Endodermal cell (in vitro differentiated cells): Measurements from ENCODE around the gene TEX22. TPM values are rescaled to one million over a fixed set of nuclear protein-coding genes. Genes with fewer than 3 reads are reported as not detected.

ENCODE experiments used
- DNase-seq: peaks from one replicate; pipeline ENCODE4 v3.0.0-alpha.2; 2017
- H3K27ac ChIP-seq: 2 replicates; pipeline ENCODE4 v1.5.1; 2013; ENCODE audit warnings: mild to moderate bottlenecking, low read depth, low read length, moderate library complexity
- H3K27me3 ChIP-seq: 2 replicates; pipeline ENCODE4 v1.6.1; 2013; ENCODE audit warnings: mild to moderate bottlenecking, low read length, moderate library complexity; ENCODE audit not compliant: insufficient read depth, control insufficient read depth, poor library complexity, severe bottlenecking
- H3K36me3 ChIP-seq: 2 replicates; pipeline ENCODE4 v1.7.0; 2013; ENCODE audit warnings: mild to moderate bottlenecking, low read length, moderate library complexity; ENCODE audit not compliant: control insufficient read depth, insufficient read depth
- H3K4me1 ChIP-seq: one replicate; pipeline ENCODE4 v1.7.0; 2013; ENCODE audit warnings: low read length; ENCODE audit not compliant: control insufficient read depth, insufficient read depth
- H3K4me3 ChIP-seq: 2 replicates; pipeline ENCODE4 v1.5.1; 2013; ENCODE audit warnings: mild to moderate bottlenecking, low read length, moderate library complexity
- H3K9ac ChIP-seq: 2 replicates; pipeline ENCODE4 v1.6.1; 2013; ENCODE audit warnings: mild to moderate bottlenecking, low read length, moderate library complexity; ENCODE audit not compliant: poor library complexity, severe bottlenecking; ENCODE audit errors: extremely low read depth
- H3K9me3 ChIP-seq: 2 replicates; pipeline ENCODE4 v1.6.1; 2013; ENCODE audit warnings: mild to moderate bottlenecking, low read length, moderate library complexity; ENCODE audit not compliant: control insufficient read depth
- H3K27ac Mint-ChIP-seq: 2 replicates; pipeline ENCODE4 v1.8.0; 2020; ENCODE audit warnings: mixed read lengths
- H3K27me3 Mint-ChIP-seq: 2 replicates; pipeline ENCODE4 v1.8.0; 2021; ENCODE audit warnings: mild to moderate bottlenecking, mixed read lengths; ENCODE audit not compliant: insufficient read depth
- H3K36me3 Mint-ChIP-seq: 2 replicates; pipeline ENCODE4 v1.8.0; 2020; ENCODE audit warnings: low read depth, mixed read lengths
- H3K4me1 Mint-ChIP-seq: 2 replicates; pipeline ENCODE4 v1.8.0; 2020; ENCODE audit warnings: mixed read lengths
- H3K4me3 Mint-ChIP-seq: 2 replicates; pipeline ENCODE4 v1.8.0; 2020; ENCODE audit warnings: mild to moderate bottlenecking, moderate library complexity, mixed read lengths
- H3K9me3 Mint-ChIP-seq: 2 replicates; pipeline ENCODE4 v1.8.0; 2020; ENCODE audit warnings: mild to moderate bottlenecking, mixed read lengths
- CTCF ChIP-seq: fragments of 200-600 bp; sonication (generic); conservative IDR thresholded peaks from 2 replicates; pipeline ENCODE4 v1.5.0; 2021; ENCODE audit warnings: antibody characterized with exemption, mild to moderate bottlenecking
- WGBS, 2 experiments: methylation state at CpG; one replicate each; pipeline versions ENCODE4 v1.1.5 to v1.1.7; 2013; ENCODE audit warnings: missing lambda C conversion rate in 2 of 2, mixed read lengths in 1 of 2; ENCODE audit not compliant: insufficient coverage in 1 of 2, insufficient read length in 1 of 2; 5-methylcytosine and 5-hydroxymethylcytosine counted together
- total RNA-seq, 2 donors: library from RNA; stranded (reverse); fragmentation: NEBNext Ultra II Directional in 1 of 2; extraction: Animal tissue kit (Norgen Biotek cat#: 25700) in 1 of 2; gene quantifications; 2 replicates in 1 of 2; 3 replicates in 1 of 2; pipeline ENCODE4 v1.2.1, GENCODE V29; 2021

The TEX22 gene
- total RNA-seq, 2 donors from 2014 or later = 1.9 to 3.5 TPM

DNA sequence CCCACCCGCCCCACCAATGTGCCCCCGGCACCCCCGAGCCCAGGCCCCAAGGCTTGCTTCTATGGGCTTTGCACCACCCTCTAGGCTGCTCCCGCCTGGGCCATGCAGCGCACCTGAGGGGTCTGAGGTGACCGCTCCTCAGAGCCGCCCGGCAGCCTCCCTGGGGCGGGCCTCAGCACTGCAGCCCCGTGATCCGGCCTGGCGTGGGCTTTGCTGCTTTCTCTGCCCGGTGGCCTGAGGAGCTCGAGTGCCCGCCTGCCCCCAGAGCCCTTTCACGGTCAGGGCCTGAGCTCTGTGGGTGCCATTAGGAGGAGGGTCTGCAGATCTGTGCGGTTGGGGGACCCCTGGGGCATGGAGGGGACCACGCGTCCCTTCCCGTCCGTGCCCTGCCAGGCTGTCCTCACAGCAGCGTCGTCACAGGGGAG, 27.5 kb downstream of the TEX22 start:
- Mint-ChIP-seq H3K27me3 (no peaks in the 10 kb centered on the region), H3K9me3 (peaks cover 4% of the 10 kb centered on the region), H3K4me1 (no peaks in the 10 kb centered on the region), H3K4me3 (no peak overlapping the region), H3K36me3 (peaks cover 60% of the 10 kb centered on the region), H3K27ac (no peak overlapping the region)
- no peaks in the 10 kb centered on the region for H3K4me1 ChIP-seq
- H3K4me3 ChIP-seq = no peak overlapping the region
- peaks cover 19% of the 10 kb centered on the region for H3K9me3 ChIP-seq
- 92 to 99% methylated on average over 12 to 22 of the region's 23 CpGs for WGBS, 2 experiments
- no peaks in the 10 kb centered on the region for H3K27me3 ChIP-seq
- peak; percentile 36 for DNase-seq
- no peak overlapping the region for H3K27ac ChIP-seq
- no peak for TF ChIP-seq CTCF
- H3K9ac ChIP-seq = no peak overlapping the region
- H3K36me3 ChIP-seq = peaks cover 52% of the 10 kb centered on the region

DNA sequence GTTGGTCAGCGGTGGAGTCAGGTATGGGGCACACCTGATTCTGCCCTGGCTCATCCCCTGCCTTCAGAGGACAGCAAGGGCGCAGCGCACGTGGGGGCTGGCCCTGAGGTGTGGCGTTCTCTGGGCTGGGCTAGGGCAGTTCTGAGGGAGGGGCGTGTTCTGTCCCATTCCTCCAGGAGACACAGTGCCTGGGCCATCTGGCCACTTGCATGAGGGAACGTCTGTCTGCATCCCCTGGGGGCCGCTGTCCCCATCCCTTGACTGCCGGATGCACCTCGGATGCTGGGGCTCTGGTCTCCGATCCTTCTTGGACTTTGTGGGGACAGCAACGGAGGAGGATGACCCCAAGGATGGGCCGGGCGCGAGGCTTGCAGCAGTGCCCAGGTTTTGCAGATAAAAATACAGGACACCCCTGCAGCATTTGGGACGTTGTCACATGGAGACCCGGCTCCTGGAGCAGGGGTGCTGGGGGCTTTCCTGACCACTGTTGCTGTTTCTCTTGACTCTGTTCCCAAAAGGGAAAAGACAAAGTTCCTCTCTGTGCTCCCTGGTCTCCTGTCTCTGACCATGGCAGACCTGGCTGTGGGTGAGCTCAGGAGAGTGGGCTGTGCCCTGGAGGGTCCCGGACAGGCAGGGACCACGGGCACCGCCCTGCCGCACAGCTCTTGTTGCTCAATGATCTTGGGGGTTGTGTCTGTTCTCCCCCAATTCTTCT, 28.2 kb downstream of the TEX22 start:
- H3K9me3 ChIP-seq = peaks cover 19% of the 10 kb centered on the region
- H3K4me3 ChIP-seq = no peak overlapping the region
- no peak overlapping the region for H3K27ac ChIP-seq
- H3K4me1 Mint-ChIP-seq = no peaks in the 10 kb centered on the region
- H3K27me3 Mint-ChIP-seq = no peaks in the 10 kb centered on the region
- H3K9ac ChIP-seq = no peak overlapping the region
- H3K36me3 ChIP-seq = peaks cover 56% of the 10 kb centered on the region
- no peak for TF ChIP-seq CTCF
- no peaks in the 10 kb centered on the region for H3K4me1 ChIP-seq
- peaks cover 66% of the 10 kb centered on the region for H3K36me3 Mint-ChIP-seq
- no peak overlapping the region for H3K4me3 Mint-ChIP-seq
- peaks cover 10% of the 10 kb centered on the region for H3K9me3 Mint-ChIP-seq
- DNase-seq = peak; percentile 37
- no peak overlapping the region for H3K27ac Mint-ChIP-seq
- H3K27me3 ChIP-seq = no peaks in the 10 kb centered on the region
- WGBS, 2 experiments = 95 to 97% methylated on average over 20 to 21 of the region's 21 CpGs

- WGBS, 2 experiments = 97 to 100% methylated on average over 9 to 10 of the region's 10 CpGs
- H3K27ac Mint-ChIP-seq = no peak overlapping the region
Observed at GRCh38 chr14:105427412-105427811, 29.1 kb downstream of the TEX22 start.

More at GRCh38 chr14:105427412-105427811, 29.1 kb downstream of the TEX22 start:
- no peaks in the 10 kb centered on the region for H3K27me3 ChIP-seq
- Mint-ChIP-seq H3K27me3 (no peaks in the 10 kb centered on the region), H3K9me3 (peaks cover 10% of the 10 kb centered on the region), H3K4me3 (no peak overlapping the region), H3K4me1 (no peaks in the 10 kb centered on the region), H3K36me3 (peaks cover 70% of the 10 kb centered on the region)
- H3K4me3 ChIP-seq = no peak overlapping the region
- H3K4me1 ChIP-seq = no peaks in the 10 kb centered on the region
- H3K36me3 ChIP-seq = peaks cover 53% of the 10 kb centered on the region
- no peak for TF ChIP-seq CTCF
- DNase-seq = no peak
- peaks cover 19% of the 10 kb centered on the region for H3K9me3 ChIP-seq
- H3K27ac ChIP-seq = no peak overlapping the region
- H3K9ac ChIP-seq = no peak overlapping the region
